HG03280 (cell line): ENCODE results near the gene PPP1R27.
"Not testable (repeated sequence)": the region's sequence is repeated elsewhere in the genome, so short reads cannot be mapped to it uniquely, and the experiment has no call there.

Source experiments
- ATAC-seq: cut with Tn5 transposase; IDR thresholded peaks from one replicate; pipeline ENCODE4 v1.9.1; 2021; ENCODE audit warnings: mild to moderate bottlenecking, moderate library complexity; ENCODE audit not compliant: unreplicated experiment

PPP1R27 gene

GRCh38 chr17:81842725-81843504, 8.1 kb upstream of the PPP1R27 start:
- ATAC-seq: no peak

GRCh38 chr17:81842378-81842724, 7.5 kb upstream of the PPP1R27 start:
- no peak for ATAC-seq

GRCh38 chr17:81841866-81842265, 7.0 kb upstream of the PPP1R27 start:
- ATAC-seq: no peak

- no peak for ATAC-seq
These were observed 6.3 kb upstream of the PPP1R27 start for GRCh38 chr17:81840826-81841778.

GRCh38 chr17:81840059-81840458, 5.2 kb upstream of the PPP1R27 start:
- ATAC-seq: not testable (repeated sequence)

- ATAC-seq: no peak
These were observed 4.5 kb upstream of the PPP1R27 start for GRCh38 chr17:81839301-81839700.

GRCh38 chr17:81838753-81839255, 4.0 kb upstream of the PPP1R27 start:
- no peak for ATAC-seq

- ATAC-seq: no peak
These were observed 2.8 kb upstream of the PPP1R27 start for GRCh38 chr17:81837641-81838040.

GRCh38 chr17:81833921-81834830, 674 bp downstream of the PPP1R27 start:
- no peak for ATAC-seq

- peak; percentile 81 for ATAC-seq
These were observed 1.5 kb downstream of the PPP1R27 start, which contains the start of gene MCRIP1 for GRCh38 chr17:81833160-81833920. MCRIP1 (minus strand) TSS chr17:81833291; CDS start chr17:81824506, 8,785 bp downstream.

GRCh38 chr17:81832608-81833159, 2.2 kb downstream of the PPP1R27 start:
- peak; percentile 11 for ATAC-seq

- peak; percentile 11 for ATAC-seq
These were observed 2.8 kb downstream of the PPP1R27 start for GRCh38 chr17:81831957-81832607.

- ATAC-seq: no peak
These were observed 3.3 kb downstream of the PPP1R27 start for GRCh38 chr17:81831563-81831956.

GRCh38 chr17:81829858-81830257, 5.0 kb downstream of the PPP1R27 start:
- no peak for ATAC-seq

- no peak for ATAC-seq
These were observed 6.2 kb downstream of the PPP1R27 start for GRCh38 chr17:81828656-81829055.

- ATAC-seq: no peak
These were observed 8.9 kb downstream of the PPP1R27 start for GRCh38 chr17:81825841-81826466.

- ATAC-seq: no peak
These were observed 10.3 kb downstream of the PPP1R27 start for GRCh38 chr17:81824595-81824994.

- no peak for ATAC-seq
These were observed 10.9 kb downstream of the PPP1R27 start for GRCh38 chr17:81823820-81824550.
